HepG2 (cell line): ENCODE measurements around the gene CD248. TPM values are rescaled to one million over a fixed set of nuclear protein-coding genes. Genes with fewer than 3 reads are reported as not detected.
A peak's percentile ranks its signal among the peaks of the same experiment; 100 is the strongest.

Experiments
- ARHGAP35 ChIP-seq: sonication (generic); formaldehyde crosslinking; IDR thresholded peaks from 2 replicates; pipeline ENCODE4 v1.9.0; 2022; ENCODE audit warnings: mild to moderate bottlenecking, inconsistent platforms, moderate library complexity, missing genetic modification reagents, borderline replicate concordance
- HINFP ChIP-seq: sonication (generic); formaldehyde crosslinking; IDR thresholded peaks from 2 replicates; pipeline ENCODE4 v1.4.0; 2020; ENCODE audit warnings: low read depth, mild to moderate bottlenecking, missing genetic modification reagents
- HNF4A ChIP-seq: sonication (generic); formaldehyde crosslinking; IDR thresholded peaks from 2 replicates; pipeline ENCODE4 v1.4.0; 2020; ENCODE audit warnings: missing genetic modification reagents
- PITX1 ChIP-seq: sonication (generic); formaldehyde crosslinking; IDR thresholded peaks from 2 replicates; pipeline ENCODE4 v1.5.1; 2020; ENCODE audit warnings: mild to moderate bottlenecking, missing genetic modification reagents
- REST ChIP-seq, 2 experiments: IDR thresholded peaks; 2 replicates each; pipeline ENCODE4 v1.6.1; 2011 to 2012; ENCODE audit warnings: low read length in 2 of 2, borderline replicate concordance in 1 of 2, low read depth in 1 of 2, mild to moderate bottlenecking in 1 of 2, moderate library complexity in 1 of 2
- ZFY ChIP-seq: sonication (generic); formaldehyde crosslinking; IDR thresholded peaks from 2 replicates; pipeline ENCODE4 v1.4.0; 2020; ENCODE audit warnings: missing genetic modification reagents
- ZHX2 ChIP-seq, 2 experiments: sonication (generic) in 1 of 2; formaldehyde crosslinking in 1 of 2; IDR thresholded peaks; 2 replicates each; pipeline versions ENCODE4 v1.6.1 to v1.9.0; 2014 to 2022; ENCODE audit warnings: antibody characterized with exemption in 1 of 2, borderline replicate concordance in 1 of 2, inconsistent platforms in 1 of 2, low read depth in 1 of 2, missing genetic modification reagents in 1 of 2
- ZNF503 ChIP-seq: sonication (generic); formaldehyde crosslinking; IDR thresholded peaks from 2 replicates; pipeline ENCODE4 v1.4.0; 2020; ENCODE audit warnings: missing genetic modification reagents
- ZNF572 ChIP-seq: sonication (generic); formaldehyde crosslinking; IDR thresholded peaks from 2 replicates; pipeline ENCODE4 v1.5.1; 2020; ENCODE audit warnings: mild to moderate bottlenecking, missing genetic modification reagents
- ZNF800 ChIP-seq: sonication (generic); formaldehyde crosslinking; IDR thresholded peaks from 2 replicates; pipeline ENCODE4 v1.4.0; 2020; ENCODE audit warnings: missing genetic modification reagents
- ZSCAN9 ChIP-seq: IDR thresholded peaks from 2 replicates; pipeline ENCODE4 v1.6.1; 2016; ENCODE audit warnings: borderline replicate concordance
- polyA plus RNA-seq, 8 experiments: library from polyadenylated mRNA; depleted of rRNA in 3 of 8; stranded (reverse) in 7 of 8; unstranded in 1 of 8; fragments of >200 nt; fragmentation: Illumina TruSeq in 4 of 8; extraction: Trizol in 4 of 8; gene quantifications; 2 replicates each; pipeline versions ENCODE4 v1.2.1 to v1.2.3, GENCODE V29; 2011 to 2016; ENCODE audit warnings: low read depth in 4 of 8, missing spikeins in 1 of 8, mixed read lengths in 1 of 8; ENCODE audit not compliant: insufficient read depth in 1 of 8
- total RNA-seq, 5 experiments: library from RNA; depleted of rRNA; stranded (reverse); fragments of >200 nt; fragmentation: Illumina TruSeq; extraction: Trizol; gene quantifications; 2 replicates each; pipeline ENCODE4 v1.2.3, GENCODE V29; 2016; ENCODE audit warnings: low read depth in 1 of 5

The CD248 gene
- total and polyA plus RNA-seq, 2 of the 13 experiments (the other 11 are each of a cell fraction or from before 2014, with no cell fraction given), result 0.25 to 0.35 TPM

GRCh38 chr11:66328302-66329144, 11.7 kb upstream of the CD248 start (continued):
- TF ChIP-seq ZHX2 (IDR thresholded peaks at IDR 0.05; ENCODE audit: low read depth) (0 out of 2 replicates have a peak, but pooled peaks have one; percentile 40), ZHX2 (CRISPR knock-in tag; IDR thresholded peaks at IDR 0.05; ENCODE audit: borderline replicate concordance) (no peak), PITX1 (CRISPR knock-in tag) (no peak), ARHGAP35 (CRISPR knock-in tag) (no peak), ZFY (CRISPR knock-in tag) (peak; percentile 67), ZSCAN9 (CRISPR knock-in tag) (peak; percentile 69; the same call in 1 of the 2 replicates), REST (IDR thresholded peaks at IDR 0.05; ENCODE audit: borderline replicate concordance in 1 of 2, low read depth in 1 of 2, low read length in 2 of 2) (peak in 1 of 2 experiments; percentile 22; a peak in 1 of 4 replicates), ZNF800 (peak; percentile 75; the same call in 1 of the 2 replicates), HNF4A (CRISPR knock-in tag) (peak; percentile 56), ZNF572 (CRISPR knock-in tag) (0 out of 2 replicates have a peak, but pooled peaks have one; percentile 91), HINFP (CRISPR knock-in tag) (no peak; the same call in 1 of the 2 replicates), ZNF503 (CRISPR knock-in tag) (no peak)
